ENCODE results near the gene DNAI1. TPM values are rescaled to one million over a fixed set of nuclear protein-coding genes. Genes with fewer than 3 reads are reported as not detected.

The DNAI1 gene
- total RNA-seq, 2 donors from 2014 or later = 0.23 TPM; not detected in 1

DNA sequence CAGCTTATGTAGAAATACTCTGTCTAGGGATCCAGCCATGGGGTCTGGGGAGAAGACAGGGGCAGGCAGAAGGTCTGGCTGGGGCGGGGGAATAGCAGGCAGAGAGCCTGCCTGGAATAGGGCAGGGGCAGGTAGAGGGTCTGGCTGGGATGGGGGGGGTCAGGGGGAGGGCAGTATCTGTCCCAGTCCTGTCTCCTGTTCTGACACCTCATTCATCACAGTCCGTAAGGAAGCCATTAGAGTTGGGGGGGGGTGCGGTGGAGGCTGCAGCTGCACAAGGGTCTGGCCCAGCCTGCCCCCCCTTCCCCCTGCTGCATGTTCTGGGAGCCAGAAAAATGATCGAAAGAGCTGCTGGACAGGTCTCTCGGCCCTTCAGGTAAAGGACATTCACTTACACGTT lies 98.3 kb downstream of the DNAI1 start:
- H3K4me3 Mint-ChIP-seq = no peak overlapping the region
- H3K27ac Mint-ChIP-seq = no peak overlapping the region
- no peaks in the 10 kb centered on the region for H3K9me3 Mint-ChIP-seq
- peaks cover 13% of the 10 kb centered on the region for H3K27me3 Mint-ChIP-seq (ENCODE audit: low read depth)
- H3K36me3 Mint-ChIP-seq (ENCODE audit: insufficient read depth in 2 of 2) = no peaks in the 10 kb centered on the region
- ATAC-seq (replicated peaks in 1 of 2) = no peak
- H3K4me1 Mint-ChIP-seq (ENCODE audit: low read depth) = no peaks in the 10 kb centered on the region
- no peak for DNase-seq

DNA sequence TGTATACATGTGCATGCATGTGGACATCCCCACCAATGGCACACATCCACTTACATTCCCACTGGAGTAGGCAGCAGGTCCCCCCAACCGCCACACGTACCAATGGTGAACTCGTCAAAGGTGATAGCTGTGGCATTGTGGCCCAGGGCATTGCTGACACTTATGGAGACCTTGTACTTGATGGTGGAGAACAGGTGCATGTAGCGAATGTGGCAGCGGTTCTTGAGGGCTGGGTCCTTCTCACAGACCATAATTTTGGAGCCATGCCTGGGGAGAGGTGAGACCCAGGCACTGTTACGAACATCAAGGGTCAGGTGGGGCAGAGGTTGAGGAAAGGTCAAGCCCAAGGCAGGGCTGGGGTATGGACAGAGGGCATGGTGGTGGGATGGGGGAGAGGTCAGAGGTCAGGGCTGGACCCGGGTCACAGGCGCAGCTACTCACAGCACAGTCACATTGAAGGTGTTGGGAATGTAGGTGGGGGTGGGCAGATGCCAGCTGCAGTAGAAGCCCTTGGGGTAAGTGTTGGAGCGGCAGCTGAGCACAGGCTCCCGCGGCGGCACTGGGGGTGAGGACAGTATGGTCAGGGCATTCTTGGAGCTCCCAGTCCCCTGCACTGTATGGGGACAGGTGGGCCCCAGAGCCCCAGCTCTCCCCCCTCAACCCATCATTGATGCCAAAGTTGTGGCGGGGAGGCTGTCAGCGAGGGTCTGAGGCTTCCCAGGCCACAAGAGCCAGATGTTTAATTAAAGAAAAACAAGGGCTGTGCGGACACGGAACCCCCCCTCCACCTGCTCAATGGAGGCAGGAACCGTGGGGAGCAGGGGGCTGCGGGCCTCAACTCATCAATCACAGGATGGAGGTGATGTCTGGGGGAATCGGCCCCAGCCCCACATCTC lies 99.1 kb downstream of the DNAI1 start:
- no peaks in the 10 kb centered on the region for H3K9me3 Mint-ChIP-seq
- H3K4me1 Mint-ChIP-seq (ENCODE audit: low read depth) = no peaks in the 10 kb centered on the region
- no peak for DNase-seq
- no peak overlapping the region for H3K27ac Mint-ChIP-seq
- ATAC-seq (replicated peaks in 1 of 2) = no peak
- no peak overlapping the region for H3K4me3 Mint-ChIP-seq
- H3K27me3 Mint-ChIP-seq (ENCODE audit: low read depth) = peaks cover 13% of the 10 kb centered on the region
- H3K36me3 Mint-ChIP-seq (ENCODE audit: insufficient read depth in 2 of 2) = no peaks in the 10 kb centered on the region

- no peaks in the 10 kb centered on the region for H3K36me3 Mint-ChIP-seq (ENCODE audit: insufficient read depth in 2 of 2)
- DNase-seq = no peak
- no peaks in the 10 kb centered on the region for H3K4me1 Mint-ChIP-seq (ENCODE audit: low read depth)
- no peaks in the 10 kb centered on the region for H3K9me3 Mint-ChIP-seq
- no peak overlapping the region for H3K4me3 Mint-ChIP-seq
- peaks cover 18% of the 10 kb centered on the region for H3K27me3 Mint-ChIP-seq (ENCODE audit: low read depth)
- ATAC-seq (replicated peaks in 1 of 2) = no peak
- no peak overlapping the region for H3K27ac Mint-ChIP-seq
Measured at GRCh38 chr9:34558364-34558763, 99.8 kb downstream of the DNAI1 start.

- H3K4me3 Mint-ChIP-seq = no peak overlapping the region
- H3K4me1 Mint-ChIP-seq (ENCODE audit: low read depth) = no peaks in the 10 kb centered on the region
- peaks cover 25% of the 10 kb centered on the region for H3K27me3 Mint-ChIP-seq (ENCODE audit: low read depth)
- ATAC-seq (replicated peaks in 1 of 2) = no peak
- H3K36me3 Mint-ChIP-seq (ENCODE audit: insufficient read depth in 2 of 2) = no peaks in the 10 kb centered on the region
- no peaks in the 10 kb centered on the region for H3K9me3 Mint-ChIP-seq
- DNase-seq = no peak
- no peak overlapping the region for H3K27ac Mint-ChIP-seq
Measured at GRCh38 chr9:34558919-34559623, 100.5 kb downstream of the DNAI1 start.

DNA sequence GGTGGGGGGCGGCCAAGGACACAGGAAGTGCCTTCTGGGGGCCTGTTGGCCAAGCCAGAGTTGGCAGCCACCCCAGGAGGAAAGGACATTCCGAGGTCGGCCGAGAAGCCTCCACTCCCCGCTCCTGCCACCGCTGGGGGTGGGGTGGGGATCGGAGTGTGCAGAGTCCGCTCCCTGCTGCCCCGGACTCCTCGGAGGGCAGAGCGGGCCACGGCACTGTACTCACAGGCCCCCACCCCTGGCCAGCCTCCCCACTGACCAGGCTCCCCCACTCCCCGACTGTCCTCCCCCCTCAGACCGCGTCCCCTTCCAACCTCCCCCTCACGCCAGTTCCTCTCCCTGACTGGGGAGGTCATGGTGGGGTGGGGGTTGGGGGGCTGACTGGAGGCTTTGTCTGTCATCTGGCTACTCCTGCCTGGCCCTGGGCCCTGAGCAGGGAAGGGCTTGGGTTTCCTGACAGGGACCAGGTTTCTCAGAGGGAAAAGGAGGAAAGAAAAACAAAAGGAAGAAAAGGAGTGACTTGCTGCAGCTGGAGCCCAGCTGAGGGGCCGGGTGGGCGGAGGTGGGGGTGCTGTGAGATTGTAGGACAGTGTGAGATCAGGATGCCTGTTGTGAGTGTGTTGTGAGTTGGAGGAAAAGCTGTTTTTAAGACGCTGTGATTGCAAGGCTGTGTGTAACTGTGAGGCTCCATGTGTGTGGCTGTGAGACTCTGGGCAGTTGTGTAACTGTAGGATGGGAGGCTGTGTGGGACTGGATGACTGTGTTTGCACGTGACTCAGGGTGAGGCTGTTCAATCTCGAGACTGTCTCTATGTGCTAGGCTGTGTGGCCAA lies 101.2 kb downstream of the DNAI1 start:
- no peaks in the 10 kb centered on the region for H3K9me3 Mint-ChIP-seq
- H3K4me3 Mint-ChIP-seq = no peak overlapping the region
- no peak for DNase-seq
- H3K4me1 Mint-ChIP-seq (ENCODE audit: low read depth) = no peaks in the 10 kb centered on the region
- H3K36me3 Mint-ChIP-seq (ENCODE audit: insufficient read depth in 2 of 2) = no peaks in the 10 kb centered on the region
- no peak overlapping the region for H3K27ac Mint-ChIP-seq
- ATAC-seq (replicated peaks in 1 of 2) = peak in 1 of 2 donors; percentile 47
- H3K27me3 Mint-ChIP-seq (ENCODE audit: low read depth) = peaks cover 33% of the 10 kb centered on the region

DNA sequence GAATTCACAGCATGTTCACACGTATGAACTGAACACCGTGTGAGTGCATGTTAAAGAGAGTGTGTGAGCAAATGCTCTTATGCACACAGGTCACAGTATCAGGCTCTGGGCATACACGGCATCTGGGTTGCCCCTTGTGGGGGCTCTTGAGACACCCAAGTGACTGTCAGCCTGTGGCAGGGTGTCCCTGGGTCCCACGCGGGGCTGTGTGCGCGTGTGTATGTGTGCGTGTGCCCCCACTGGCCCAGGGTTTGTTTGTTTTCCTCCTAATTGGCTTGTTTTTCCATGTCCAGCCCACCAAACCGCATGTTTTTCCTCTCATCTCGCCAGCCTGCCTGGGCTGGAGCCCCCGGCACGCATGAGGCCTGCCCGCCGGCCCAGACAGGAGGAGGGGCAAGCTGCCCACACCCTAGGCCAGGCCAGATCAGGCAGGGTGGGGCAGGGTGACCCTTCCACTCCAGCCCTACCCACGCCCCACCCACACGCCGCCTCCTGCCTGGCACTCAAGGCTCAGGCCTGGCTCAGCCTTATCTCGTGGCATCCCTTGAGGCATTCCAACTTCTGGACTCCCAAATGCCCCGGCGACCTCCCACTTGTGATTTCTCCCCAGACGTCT lies 102.1 kb downstream of the DNAI1 start:
- no peak for ATAC-seq (replicated peaks in 1 of 2)
- Mint-ChIP-seq H3K9me3 (no peaks in the 10 kb centered on the region), H3K4me3 (no peak overlapping the region), H3K36me3 (ENCODE audit: insufficient read depth in 2 of 2) (no peaks in the 10 kb centered on the region), H3K27me3 (ENCODE audit: low read depth) (peaks cover 34% of the 10 kb centered on the region), H3K4me1 (ENCODE audit: low read depth) (no peaks in the 10 kb centered on the region), H3K27ac (no peak overlapping the region)
- no peak for DNase-seq

GRCh38 chr9:34562135-34562745 lies 103.6 kb downstream of the DNAI1 start:
- no peaks in the 10 kb centered on the region for H3K4me1 Mint-ChIP-seq (ENCODE audit: low read depth)
- no peak overlapping the region for H3K27ac Mint-ChIP-seq
- H3K9me3 Mint-ChIP-seq = no peaks in the 10 kb centered on the region
- peak; percentile 28 to 40 for DNase-seq
- no peaks in the 10 kb centered on the region for H3K36me3 Mint-ChIP-seq (ENCODE audit: insufficient read depth in 2 of 2)
- peaks cover 41% of the 10 kb centered on the region for H3K27me3 Mint-ChIP-seq (ENCODE audit: low read depth)
- no peak overlapping the region for H3K4me3 Mint-ChIP-seq
- ATAC-seq (replicated peaks in 1 of 2) = no peak

GRCh38 chr9:34563262-34563661 lies 104.7 kb downstream of the DNAI1 start:
- Mint-ChIP-seq H3K27ac (no peak overlapping the region), H3K4me3 (no peak overlapping the region), H3K9me3 (no peaks in the 10 kb centered on the region), H3K36me3 (ENCODE audit: insufficient read depth in 2 of 2) (no peaks in the 10 kb centered on the region), H3K27me3 (ENCODE audit: low read depth) (peaks cover 40% of the 10 kb centered on the region), H3K4me1 (ENCODE audit: low read depth) (no peaks in the 10 kb centered on the region)
- ATAC-seq (replicated peaks in 1 of 2) (no peak), DNase-seq (no peak)

DNA sequence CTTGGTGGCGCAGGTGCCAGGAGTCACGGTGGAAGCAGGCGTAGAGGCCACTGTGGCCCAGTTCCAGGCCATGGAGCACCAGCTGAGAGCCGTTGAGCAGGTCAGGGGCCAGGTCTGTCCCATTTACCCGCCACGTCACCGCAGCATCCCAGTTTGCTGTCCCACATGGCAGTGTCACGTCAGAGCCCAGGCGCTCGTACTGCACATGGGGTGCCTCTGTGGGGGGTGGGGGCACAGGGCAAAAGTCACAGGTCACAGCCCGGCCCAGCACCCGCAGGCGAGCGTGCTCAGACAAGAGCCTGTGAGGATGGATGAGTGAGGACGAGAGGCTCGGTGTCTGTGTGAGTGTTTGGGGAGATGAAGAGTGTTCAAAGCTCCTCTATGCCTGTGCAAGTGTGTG lies 106.0 kb downstream of the DNAI1 start:
- Mint-ChIP-seq H3K27me3 (ENCODE audit: low read depth) (peaks cover 42% of the 10 kb centered on the region), H3K4me3 (no peak overlapping the region), H3K36me3 (ENCODE audit: insufficient read depth in 2 of 2) (no peaks in the 10 kb centered on the region), H3K4me1 (ENCODE audit: low read depth) (no peaks in the 10 kb centered on the region), H3K27ac (no peak overlapping the region), H3K9me3 (no peaks in the 10 kb centered on the region)
- ATAC-seq (replicated peaks in 1 of 2) (no peak), DNase-seq (no peak)

GRCh38 chr9:34565856-34566255 lies 107.3 kb downstream of the DNAI1 start:
- no peak for DNase-seq
- H3K9me3 Mint-ChIP-seq = no peaks in the 10 kb centered on the region
- H3K27me3 Mint-ChIP-seq (ENCODE audit: low read depth) = peaks cover 40% of the 10 kb centered on the region
- no peak overlapping the region for H3K27ac Mint-ChIP-seq
- no peaks in the 10 kb centered on the region for H3K36me3 Mint-ChIP-seq (ENCODE audit: insufficient read depth in 2 of 2)
- no peak for ATAC-seq (replicated peaks in 1 of 2)
- no peak overlapping the region for H3K4me3 Mint-ChIP-seq
- H3K4me1 Mint-ChIP-seq (ENCODE audit: low read depth) = no peaks in the 10 kb centered on the region

- Mint-ChIP-seq H3K27ac (no peak overlapping the region), H3K27me3 (ENCODE audit: low read depth) (peaks cover 40% of the 10 kb centered on the region), H3K36me3 (ENCODE audit: insufficient read depth in 2 of 2) (no peaks in the 10 kb centered on the region), H3K9me3 (no peaks in the 10 kb centered on the region), H3K4me1 (ENCODE audit: low read depth) (no peaks in the 10 kb centered on the region), H3K4me3 (no peak overlapping the region)
- no peak for ATAC-seq (replicated peaks in 1 of 2)
- no peak for DNase-seq
Measured at GRCh38 chr9:34566322-34566721, 107.7 kb downstream of the DNAI1 start.

DNA sequence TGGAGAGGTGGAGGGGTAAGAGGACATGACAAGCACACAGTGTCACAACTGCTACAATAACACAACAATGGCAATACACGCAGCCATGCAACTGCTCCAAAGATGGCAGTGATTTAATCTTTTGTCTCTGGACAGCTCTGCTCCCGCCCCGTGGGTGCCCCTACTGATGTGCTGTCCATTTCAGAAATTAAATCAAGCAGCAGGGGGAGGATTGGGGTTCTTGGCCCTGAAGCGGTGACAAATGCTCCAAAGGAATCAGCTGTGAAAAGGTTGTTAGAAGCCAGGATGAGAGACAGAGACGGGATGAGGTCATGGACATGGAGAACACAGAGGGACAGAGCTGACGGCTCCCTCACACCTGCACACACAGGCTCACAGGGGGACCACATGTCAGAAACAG lies 108.4 kb downstream of the DNAI1 start:
- Mint-ChIP-seq H3K36me3 (ENCODE audit: insufficient read depth in 2 of 2) (no peaks in the 10 kb centered on the region), H3K4me1 (ENCODE audit: low read depth) (no peaks in the 10 kb centered on the region), H3K27ac (no peak overlapping the region), H3K27me3 (ENCODE audit: low read depth) (peaks cover 40% of the 10 kb centered on the region), H3K9me3 (no peaks in the 10 kb centered on the region), H3K4me3 (no peak overlapping the region)
- DNase-seq = no peak
- no peak for ATAC-seq (replicated peaks in 1 of 2)
